HG03175 (cell line): ENCODE results near the gene VWCE.
"Not testable (repeated sequence)": the region's sequence is repeated elsewhere in the genome, so short reads cannot be mapped to it uniquely, and the experiment has no call there.

Source experiments
- ATAC-seq: cut with Tn5 transposase; IDR thresholded peaks from one replicate; pipeline ENCODE4 v1.9.1; 2021; ENCODE audit warnings: mild to moderate bottlenecking, moderate library complexity; ENCODE audit not compliant: unreplicated experiment

The VWCE gene

DNA sequence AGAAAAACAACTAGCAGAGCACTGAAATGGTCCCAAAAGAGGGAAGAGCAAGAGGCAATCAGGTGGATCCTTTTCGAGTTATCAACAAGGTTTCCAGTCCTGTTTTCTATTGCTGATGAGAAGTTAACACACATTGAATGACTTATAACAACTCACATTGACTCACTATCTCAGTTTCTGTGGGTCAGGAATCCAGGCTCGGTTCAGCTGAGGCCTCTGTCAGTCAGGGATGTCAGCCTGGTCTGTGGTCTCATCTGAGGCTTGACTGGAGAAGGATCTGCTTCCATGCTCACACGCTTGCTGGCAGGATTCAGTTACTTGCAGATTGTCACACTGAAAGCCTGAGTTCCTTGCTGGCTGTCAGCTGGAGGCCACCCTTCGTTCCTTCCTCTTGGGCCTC is 76.8 kb downstream of the VWCE start:
- ATAC-seq = not testable (repeated sequence)

DNA sequence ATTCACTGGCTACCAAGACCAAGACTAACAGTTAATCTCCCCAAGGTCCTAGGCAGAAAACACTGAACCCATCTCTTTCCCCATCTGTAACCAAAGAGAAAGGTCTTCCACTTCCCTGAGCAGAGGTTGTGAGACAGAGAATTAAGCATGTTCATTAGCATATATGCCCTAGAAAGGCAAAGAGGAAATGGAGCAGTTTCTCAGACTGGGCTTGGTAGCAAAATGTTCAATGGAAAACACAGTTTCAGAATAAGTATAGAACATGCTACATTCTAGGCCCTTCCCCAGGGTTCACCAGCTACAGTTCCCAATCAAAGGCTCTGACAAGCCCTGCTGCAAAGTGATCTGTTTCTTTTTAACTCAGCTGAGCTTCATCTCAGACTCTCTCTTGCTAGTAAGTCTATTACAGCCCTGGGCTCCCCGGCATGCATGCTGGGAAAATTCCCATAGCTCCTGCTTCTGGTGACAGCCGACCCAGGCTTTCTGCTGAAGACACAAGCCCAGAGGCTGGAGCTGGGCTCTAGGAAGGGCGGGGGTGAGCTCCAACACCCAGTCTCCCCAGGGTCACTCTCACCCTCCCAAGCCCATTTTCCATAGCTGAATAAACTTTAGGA is 81.3 kb downstream of the VWCE start:
- ATAC-seq = not testable (repeated sequence)

DNA sequence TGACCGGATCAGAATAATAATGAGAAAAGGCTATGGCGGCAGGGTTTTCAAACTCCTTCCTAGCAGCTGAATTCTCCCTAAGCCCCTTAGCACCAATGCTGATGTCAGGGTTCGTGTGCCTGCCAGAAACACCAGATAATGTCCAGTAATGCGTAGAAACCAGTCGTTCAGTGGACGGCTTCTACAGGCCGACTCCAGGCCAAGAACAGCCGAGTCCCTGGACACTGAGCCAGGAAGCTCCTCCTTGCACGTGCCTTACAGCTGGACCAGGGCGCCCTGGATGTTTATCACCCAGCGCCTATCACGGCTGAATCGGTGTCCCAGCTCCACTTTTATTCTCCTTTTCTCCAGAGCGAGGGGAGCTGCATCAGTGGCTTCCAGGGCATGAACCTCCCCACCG is 82.9 kb downstream of the VWCE start:
- not testable (repeated sequence) for ATAC-seq

DNA sequence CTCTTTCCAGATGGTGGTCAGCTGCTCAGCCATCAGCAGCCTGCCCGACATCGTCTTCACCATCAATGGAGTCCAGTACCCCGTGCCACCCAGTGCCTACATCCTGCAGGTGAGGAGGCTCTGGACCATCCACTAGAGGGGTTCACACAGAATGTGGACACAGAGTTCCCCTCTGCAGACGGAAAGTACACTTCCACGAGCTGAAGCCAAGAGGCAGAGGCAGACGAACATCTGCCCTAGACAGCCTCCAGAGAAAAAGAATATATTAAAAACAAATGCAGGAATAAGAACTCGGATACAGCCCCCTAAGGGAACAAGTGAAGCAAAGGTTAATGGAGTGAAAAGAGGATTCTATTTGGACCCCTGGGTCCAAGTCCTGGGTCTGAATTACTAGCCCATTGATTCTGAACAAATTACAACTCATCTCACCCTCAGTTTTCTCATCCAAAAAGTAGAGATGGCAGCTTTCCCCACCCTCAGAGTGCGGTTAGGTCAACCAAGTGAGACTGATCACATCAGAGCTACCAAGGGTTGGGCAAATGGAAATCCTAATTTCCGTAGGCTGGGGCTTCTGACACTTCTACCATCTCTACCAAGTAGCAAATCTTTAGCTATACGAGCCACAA is 83.7 kb downstream of the VWCE start:
- ATAC-seq = not testable (repeated sequence)

DNA sequence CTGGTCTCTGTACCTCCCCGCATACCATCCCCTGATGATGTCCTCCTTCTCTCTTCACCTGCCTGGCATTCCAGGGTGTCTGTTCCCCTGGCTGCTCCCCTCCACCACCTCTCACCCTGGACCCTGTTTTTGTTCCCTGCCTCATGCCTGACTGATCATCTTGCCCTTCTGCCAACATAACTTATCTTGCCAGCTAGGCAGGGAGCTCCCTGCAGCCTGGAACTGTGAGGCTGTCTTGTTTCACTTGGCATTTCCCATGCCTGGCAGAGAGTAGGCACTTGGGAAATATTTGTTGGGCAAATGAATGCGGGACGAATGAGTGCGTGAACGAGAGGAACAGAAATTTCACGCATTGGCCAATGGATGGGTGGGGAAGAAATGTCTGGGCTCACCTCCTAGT is 84.5 kb downstream of the VWCE start:
- not testable (repeated sequence) for ATAC-seq
